IPS-20b (cell line): ENCODE results near the gene SYNE1.

Experiments used
- H3K27ac ChIP-seq: one replicate; pipeline ENCODE4 v1.5.1; 2013; ENCODE audit warnings: low read length
- H3K27me3 ChIP-seq: 2 replicates; pipeline ENCODE4 v1.6.1; 2013; ENCODE audit warnings: mild to moderate bottlenecking, low read length, inconsistent platforms; ENCODE audit not compliant: insufficient read depth
- H3K36me3 ChIP-seq: 2 replicates; pipeline ENCODE4 v1.6.1; 2013; ENCODE audit warnings: low read depth, mild to moderate bottlenecking, inconsistent platforms, low read length, moderate library complexity; ENCODE audit not compliant: insufficient read depth
- H3K4me1 ChIP-seq: 2 replicates; pipeline ENCODE4 v1.6.1; 2013; ENCODE audit warnings: mild to moderate bottlenecking, control low read depth, inconsistent platforms, low read length, moderate library complexity; ENCODE audit not compliant: insufficient read depth
- H3K4me3 ChIP-seq: 2 replicates; pipeline ENCODE4 v1.5.1; 2013; ENCODE audit warnings: mild to moderate bottlenecking, low read length, inconsistent platforms
- H3K9ac ChIP-seq: 2 replicates; pipeline ENCODE4 v1.6.1; 2013; ENCODE audit warnings: low read depth, mild to moderate bottlenecking, inconsistent platforms, low read length, moderate library complexity
- H3K9me3 ChIP-seq: 2 replicates; pipeline ENCODE4 v1.6.1; 2013; ENCODE audit warnings: mild to moderate bottlenecking, low read depth, low read length, inconsistent platforms; ENCODE audit not compliant: insufficient read depth

Gene SYNE1

DNA sequence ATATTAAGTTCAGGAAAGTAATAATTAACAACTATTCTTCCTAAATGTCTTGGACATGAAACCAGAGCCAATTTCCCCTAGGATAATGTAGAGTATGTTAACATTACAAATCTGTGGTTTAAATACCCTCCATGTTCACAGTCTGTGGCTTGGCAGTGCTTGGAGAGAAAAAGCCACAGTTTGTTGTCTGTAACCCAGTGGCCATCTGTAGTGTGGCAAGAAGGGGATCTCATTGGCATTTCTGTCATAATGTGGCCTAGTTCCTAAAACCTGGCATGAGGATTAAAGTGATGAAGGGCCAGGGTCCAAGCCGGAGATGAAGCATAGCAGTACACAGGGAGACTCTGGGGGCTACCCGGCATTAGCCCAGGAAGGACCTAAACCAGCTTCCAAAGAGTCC, 31.2 kb downstream of the SYNE1 start:
- no peaks in the 10 kb centered on the region for H3K9me3 ChIP-seq
- no peaks in the 10 kb centered on the region for H3K36me3 ChIP-seq
- H3K27me3 ChIP-seq, result no peaks in the 10 kb centered on the region
- no peak overlapping the region for H3K4me3 ChIP-seq
- no peak overlapping the region for H3K9ac ChIP-seq
- no peak overlapping the region for H3K27ac ChIP-seq
- H3K4me1 ChIP-seq, result no peaks in the 10 kb centered on the region

DNA sequence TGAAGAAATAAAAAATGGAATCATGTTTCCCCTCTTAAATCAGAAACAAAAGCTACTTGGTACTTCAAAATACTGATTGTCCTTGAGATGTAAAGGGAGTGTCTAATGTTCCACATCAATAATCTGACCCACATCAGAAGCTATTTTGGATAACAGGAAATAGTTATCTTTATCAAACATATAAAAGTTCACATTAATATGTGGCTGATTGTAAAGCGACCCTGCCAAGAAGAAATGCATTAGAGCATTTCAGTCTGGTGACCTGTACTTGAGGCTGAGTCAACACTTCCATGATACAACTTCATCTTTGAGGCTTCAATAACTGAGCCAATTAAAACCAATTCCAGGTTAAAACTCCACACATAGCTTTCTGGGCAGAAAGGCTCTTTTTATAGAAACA, 31.8 kb downstream of the SYNE1 start:
- no peak overlapping the region for H3K9ac ChIP-seq
- H3K9me3 ChIP-seq, result no peaks in the 10 kb centered on the region
- H3K4me3 ChIP-seq, result no peak overlapping the region
- H3K27ac ChIP-seq, result no peak overlapping the region
- no peaks in the 10 kb centered on the region; the same call in 1 of the 2 replicates for H3K4me1 ChIP-seq
- H3K27me3 ChIP-seq, result no peaks in the 10 kb centered on the region
- H3K36me3 ChIP-seq, result no peaks in the 10 kb centered on the region

DNA sequence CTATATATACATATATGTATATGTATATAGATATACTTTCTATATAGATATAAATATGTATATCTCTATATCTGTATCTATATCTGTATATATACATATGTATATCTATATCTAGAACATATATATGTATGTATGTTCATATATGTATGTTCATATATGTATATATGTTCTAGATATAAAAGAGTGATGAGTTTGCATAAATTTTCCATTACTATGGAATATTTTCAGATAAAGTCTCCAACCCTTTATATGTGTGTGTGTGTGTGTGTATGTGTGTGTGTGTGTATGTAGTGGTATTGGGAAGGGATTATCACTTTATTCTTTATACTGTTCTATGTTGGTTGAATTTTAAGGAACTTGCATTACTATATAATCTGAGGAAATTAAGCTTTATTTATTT, 33.3 kb downstream of the SYNE1 start:
- no peaks in the 10 kb centered on the region for H3K9me3 ChIP-seq
- H3K4me1 ChIP-seq, result no peaks in the 10 kb centered on the region; the same call in 1 of the 2 replicates
- no peaks in the 10 kb centered on the region for H3K36me3 ChIP-seq
- H3K27ac ChIP-seq, result no peak overlapping the region
- no peaks in the 10 kb centered on the region for H3K27me3 ChIP-seq
- no peak overlapping the region for H3K9ac ChIP-seq
- H3K4me3 ChIP-seq, result no peak overlapping the region

DNA sequence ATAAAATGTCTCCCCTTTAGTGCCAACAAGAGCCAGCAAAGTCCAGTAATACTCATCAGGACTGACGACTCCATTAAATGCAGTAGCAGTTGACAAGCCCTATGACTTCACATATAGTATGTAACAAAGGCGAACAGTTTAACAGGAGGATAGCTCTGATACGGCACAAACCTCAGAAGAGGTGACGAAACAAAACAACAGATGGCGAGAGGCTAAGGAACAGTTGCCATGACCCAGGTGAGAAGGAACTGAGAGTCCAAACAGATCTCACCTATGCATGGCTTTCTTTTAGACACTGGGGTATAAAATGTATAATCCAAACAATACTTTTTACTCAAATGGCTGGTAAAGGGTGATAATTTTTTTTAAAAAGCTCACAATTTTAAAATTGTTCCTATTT, 37.1 kb downstream of the SYNE1 start:
- Histone ChIP-seq H3K27ac (no peak overlapping the region), H3K4me1 (no peaks in the 10 kb centered on the region; the same call in 1 of the 2 replicates), H3K9ac (no peak overlapping the region), H3K9me3 (no peaks in the 10 kb centered on the region), H3K4me3 (no peak overlapping the region), H3K27me3 (no peaks in the 10 kb centered on the region), H3K36me3 (no peaks in the 10 kb centered on the region)

DNA sequence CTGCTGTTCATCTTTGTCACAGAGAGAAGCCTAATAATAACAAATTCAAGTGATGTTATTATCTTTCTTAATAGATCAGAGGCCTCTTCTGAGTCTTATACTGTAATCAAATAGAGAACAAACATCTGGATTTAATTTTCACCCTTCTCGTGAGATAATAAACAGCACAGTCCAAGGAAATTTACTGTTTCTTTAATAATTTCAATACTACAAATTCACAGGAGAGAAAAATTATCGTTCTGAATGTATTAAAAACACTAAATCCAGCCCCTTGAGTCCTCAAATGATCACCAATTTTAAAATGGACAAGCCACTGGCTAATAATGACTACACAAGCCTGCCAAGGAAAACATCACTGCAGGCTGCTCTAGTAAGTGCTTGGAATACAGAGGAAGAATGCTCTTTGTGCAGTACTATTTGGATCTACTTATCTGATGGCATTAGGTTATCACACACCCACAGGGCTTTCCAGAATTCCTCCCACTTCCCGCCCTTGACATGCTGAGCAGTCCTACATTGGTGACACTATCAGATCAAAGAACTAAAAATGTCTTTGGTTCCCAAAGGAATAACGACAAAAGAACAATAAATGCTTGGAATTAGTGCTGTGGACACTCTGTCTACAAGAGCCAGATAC, 38.1 kb downstream of the SYNE1 start:
- Histone ChIP-seq H3K9me3 (no peaks in the 10 kb centered on the region), H3K4me3 (no peak overlapping the region), H3K36me3 (no peaks in the 10 kb centered on the region), H3K27me3 (no peaks in the 10 kb centered on the region), H3K9ac (no peak overlapping the region), H3K27ac (no peak overlapping the region), H3K4me1 (no peaks in the 10 kb centered on the region; the same call in 1 of the 2 replicates)

DNA sequence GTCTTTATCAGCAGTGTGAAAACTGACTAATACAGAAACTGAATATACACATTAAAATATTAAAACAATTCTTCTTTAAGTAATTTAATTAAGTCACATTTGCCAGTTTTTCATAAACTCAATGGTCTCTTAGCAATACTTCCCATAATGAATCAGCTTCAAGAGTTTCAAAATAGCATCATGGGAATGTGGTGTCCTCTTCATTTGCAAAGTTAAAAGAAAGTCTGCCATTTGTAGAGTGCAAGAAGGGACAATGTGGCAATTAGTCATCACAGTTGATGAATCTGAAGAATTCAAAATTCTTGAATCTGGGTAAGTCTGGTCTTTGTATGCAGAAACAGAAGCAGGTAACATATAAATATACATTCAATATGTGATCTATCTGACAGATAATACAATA, 38.7 kb downstream of the SYNE1 start:
- H3K4me1 ChIP-seq, result no peaks in the 10 kb centered on the region; the same call in 1 of the 2 replicates
- H3K9me3 ChIP-seq, result no peaks in the 10 kb centered on the region
- no peak overlapping the region for H3K27ac ChIP-seq
- no peaks in the 10 kb centered on the region for H3K36me3 ChIP-seq
- no peak overlapping the region for H3K9ac ChIP-seq
- H3K27me3 ChIP-seq, result no peaks in the 10 kb centered on the region
- no peak overlapping the region for H3K4me3 ChIP-seq

DNA sequence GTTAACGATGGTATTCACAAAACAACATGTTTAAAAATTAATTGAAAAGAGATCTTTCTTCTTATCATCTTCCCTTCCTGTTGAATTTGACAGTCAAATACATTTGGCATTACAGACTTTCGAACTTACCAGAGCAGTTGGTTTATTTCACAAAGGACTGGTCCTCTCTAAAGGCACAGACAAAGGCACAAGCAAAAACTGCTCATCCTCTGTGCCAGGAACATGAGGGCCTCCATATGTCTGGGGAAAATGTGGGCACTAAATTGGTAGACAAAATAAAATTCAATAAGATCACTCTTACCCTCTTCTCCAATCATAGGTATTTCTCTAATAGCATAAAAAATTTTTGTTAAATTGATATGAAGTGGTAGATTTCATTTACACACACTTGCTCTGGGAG, 40.4 kb downstream of the SYNE1 start:
- H3K4me1 ChIP-seq, result no peaks in the 10 kb centered on the region; the same call in 1 of the 2 replicates
- no peaks in the 10 kb centered on the region for H3K9me3 ChIP-seq
- no peak overlapping the region for H3K9ac ChIP-seq
- no peaks in the 10 kb centered on the region for H3K27me3 ChIP-seq
- no peak overlapping the region for H3K27ac ChIP-seq
- H3K4me3 ChIP-seq, result no peak overlapping the region
- no peaks in the 10 kb centered on the region for H3K36me3 ChIP-seq

DNA sequence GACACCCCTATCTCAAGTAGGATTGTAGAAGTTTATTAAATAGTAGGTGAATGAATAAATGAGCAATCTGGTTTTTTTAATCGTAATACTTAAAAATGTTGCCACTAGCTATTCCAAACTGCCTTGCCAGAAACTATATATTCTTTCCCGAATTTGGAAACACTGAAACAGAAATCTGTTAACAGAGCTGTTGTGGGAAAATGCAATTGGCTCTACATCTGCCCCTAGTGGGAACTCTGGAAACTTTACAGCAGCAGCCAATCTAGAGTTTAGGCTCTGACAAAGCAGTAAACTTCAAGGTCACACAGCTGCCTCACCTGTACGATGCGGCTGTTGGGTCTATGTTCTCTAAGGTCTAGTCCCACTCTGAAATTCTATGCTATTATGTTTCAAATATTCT, 41.7 kb downstream of the SYNE1 start:
- no peak overlapping the region for H3K27ac ChIP-seq
- no peak overlapping the region for H3K9ac ChIP-seq
- no peaks in the 10 kb centered on the region for H3K9me3 ChIP-seq
- H3K27me3 ChIP-seq, result no peaks in the 10 kb centered on the region
- H3K4me3 ChIP-seq, result no peak overlapping the region
- no peaks in the 10 kb centered on the region; the same call in 1 of the 2 replicates for H3K4me1 ChIP-seq
- no peaks in the 10 kb centered on the region for H3K36me3 ChIP-seq

DNA sequence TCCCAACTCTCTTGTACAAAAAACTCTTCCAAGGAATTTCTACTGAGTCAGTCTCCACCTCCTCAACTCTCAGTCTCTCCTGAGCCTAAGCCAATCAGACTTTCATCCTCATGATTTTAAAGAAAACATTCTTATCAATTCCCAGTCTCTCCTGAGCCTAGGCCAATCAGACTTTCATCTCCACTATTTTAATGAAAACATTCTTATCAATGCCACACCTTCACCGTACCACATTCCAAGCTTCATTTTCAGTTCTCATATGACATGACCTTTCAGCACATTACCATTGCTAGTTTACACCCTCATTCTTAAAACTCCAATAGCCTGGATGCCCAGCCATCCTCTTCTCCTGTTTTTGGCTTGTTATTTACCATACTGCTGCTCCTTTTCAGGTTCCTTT, 42.5 kb downstream of the SYNE1 start:
- no peaks in the 10 kb centered on the region for H3K9me3 ChIP-seq
- no peaks in the 10 kb centered on the region for H3K4me1 ChIP-seq
- H3K4me3 ChIP-seq, result no peak overlapping the region
- H3K27ac ChIP-seq, result no peak overlapping the region
- no peaks in the 10 kb centered on the region for H3K27me3 ChIP-seq
- H3K9ac ChIP-seq, result no peak overlapping the region
- H3K36me3 ChIP-seq, result no peaks in the 10 kb centered on the region

DNA sequence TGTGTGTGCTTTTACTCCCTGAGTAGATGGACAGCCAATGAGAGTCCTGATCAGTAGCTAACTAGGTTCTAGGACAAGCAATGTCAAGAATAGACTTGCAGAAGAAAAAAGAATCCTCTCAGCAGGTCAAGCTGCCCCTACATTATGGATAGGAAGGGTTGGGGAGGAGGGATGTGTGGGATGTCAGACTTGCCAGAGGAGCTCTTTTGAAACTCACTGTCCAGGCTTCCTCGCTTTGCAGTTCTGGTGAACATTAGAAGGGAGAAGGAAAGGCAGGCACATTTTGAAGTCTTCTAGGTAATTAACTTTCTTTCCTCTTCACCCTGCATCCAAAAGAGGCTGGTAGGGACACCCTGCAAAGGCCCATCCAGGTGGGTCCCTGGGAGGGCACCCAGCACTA, 48.7 kb downstream of the SYNE1 start:
- H3K27ac ChIP-seq, result no peak overlapping the region
- no peak overlapping the region for H3K9ac ChIP-seq
- no peaks in the 10 kb centered on the region for H3K4me1 ChIP-seq
- H3K36me3 ChIP-seq, result no peaks in the 10 kb centered on the region
- H3K27me3 ChIP-seq, result no peaks in the 10 kb centered on the region
- H3K4me3 ChIP-seq, result no peak overlapping the region
- H3K9me3 ChIP-seq, result no peaks in the 10 kb centered on the region

DNA sequence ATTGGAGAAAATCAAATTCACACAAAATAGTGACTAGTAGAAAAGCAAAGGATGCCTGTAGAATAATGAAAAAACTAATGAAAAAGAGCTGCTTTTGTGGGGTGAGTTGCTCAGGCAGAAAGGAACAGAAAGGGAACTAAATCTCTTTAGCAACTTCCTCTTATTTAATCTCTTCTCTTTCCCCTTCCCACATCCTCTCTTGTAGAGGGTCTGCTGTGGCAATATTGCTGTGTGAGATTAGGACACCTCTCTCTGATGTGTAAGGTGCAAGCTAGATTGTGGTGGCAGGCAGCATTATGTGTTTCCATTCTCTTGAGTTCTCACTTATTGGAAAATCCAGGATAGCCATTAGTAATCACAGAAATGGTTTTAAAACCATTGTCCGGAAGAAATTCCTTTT, 49.7 kb downstream of the SYNE1 start:
- Histone ChIP-seq H3K27ac (no peak overlapping the region), H3K9ac (no peak overlapping the region), H3K4me1 (no peaks in the 10 kb centered on the region), H3K4me3 (no peak overlapping the region), H3K36me3 (no peaks in the 10 kb centered on the region), H3K9me3 (no peaks in the 10 kb centered on the region), H3K27me3 (no peaks in the 10 kb centered on the region)

DNA sequence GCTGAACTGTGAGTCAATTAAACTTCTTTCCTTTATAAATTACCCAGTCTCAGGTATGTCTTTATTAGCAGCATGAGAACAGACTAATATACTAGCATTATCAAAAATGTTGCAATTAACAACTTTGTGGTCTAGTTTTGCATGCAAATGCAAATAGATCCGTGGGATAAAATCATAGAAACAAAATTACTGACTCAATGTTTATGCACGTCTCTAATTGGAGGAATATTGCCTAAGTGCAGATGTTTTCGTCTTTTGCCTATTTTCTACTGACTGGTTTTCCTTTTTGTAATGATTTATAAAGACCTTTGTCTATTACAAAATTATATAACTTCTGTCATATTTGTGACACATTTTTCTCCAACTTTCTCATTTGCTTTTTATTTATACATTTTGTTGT, 51.9 kb downstream of the SYNE1 start:
- H3K4me3 ChIP-seq, result no peak overlapping the region
- no peaks in the 10 kb centered on the region for H3K27me3 ChIP-seq
- no peak overlapping the region for H3K27ac ChIP-seq
- no peaks in the 10 kb centered on the region for H3K4me1 ChIP-seq
- H3K9me3 ChIP-seq, result no peaks in the 10 kb centered on the region
- no peaks in the 10 kb centered on the region for H3K36me3 ChIP-seq
- no peak overlapping the region for H3K9ac ChIP-seq
